PC-9 (cell line): ENCODE results near the gene YWHAG. TPM values are rescaled to one million over a fixed set of nuclear protein-coding genes. Genes with fewer than 3 reads are reported as not detected.
A peak's percentile ranks its signal among the peaks of the same experiment; 100 is the strongest.

Source experiments
- BruUV-seq: library from RNA; stranded (reverse); fragments of 400-500 nt; replicated peaks from 2 replicates; lab custom pipeline; 2021; lab: Mats Ljungman, UMichigan
- CTCF ChIA-PET: fragments of 300-600 bp; sonication (Branson Sonifier 250); formaldehyde crosslinking; loops from one replicate; lab custom pipeline; 2022; ENCODE audit warnings: antibody characterized with exemption; lab: Charles Lee
- POLR2A ChIA-PET: fragments of 300-600 bp; sonication (Branson Sonifier 250); formaldehyde crosslinking; loops from one replicate; lab custom pipeline; 2022; ENCODE audit warnings: antibody characterized with exemption; ENCODE audit not compliant: unreplicated experiment; lab: Charles Lee
- DNase-seq, 2 experiments: peaks; one replicate each; pipeline versions ENCODE4 v3.0.0 to v3.0.0-alpha.2; 2015 to 2022; ENCODE audit warnings: mixed read lengths in 1 of 2
- H2AFZ ChIP-seq: fragments of 200-600 bp; sonication (generic); 2 replicates; pipeline ENCODE4 v1.8.1; 2017; ENCODE audit warnings: antibody characterized with exemption
- H3F3A ChIP-seq: fragments of 200-600 bp; sonication (generic); 2 replicates; pipeline ENCODE4 v1.8.1; 2017; ENCODE audit warnings: antibody characterized with exemption, mild to moderate bottlenecking, low read depth; ENCODE audit not compliant: insufficient read depth
- H3K27ac ChIP-seq: fragments of 200-600 bp; sonication (generic); 2 replicates; pipeline ENCODE4 v1.6.1; 2016; ENCODE audit warnings: mixed run types
- H3K27me3 ChIP-seq: fragments of 200-600 bp; sonication (generic); 2 replicates; pipeline ENCODE4 v1.6.1; 2016; ENCODE audit warnings: low read depth, mixed run types; ENCODE audit not compliant: insufficient read depth
- H3K36me3 ChIP-seq: fragments of 200-600 bp; sonication (generic); 2 replicates; pipeline ENCODE4 v1.6.1; 2016; ENCODE audit warnings: low read depth, mixed run types
- H3K4me1 ChIP-seq: fragments of 200-600 bp; sonication (generic); replicated peaks from 2 replicates; pipeline ENCODE4 v1.6.1; 2016; ENCODE audit warnings: mixed run types; ENCODE audit not compliant: insufficient read depth
- H3K4me2 ChIP-seq: fragments of 200-600 bp; sonication (generic); 2 replicates; pipeline ENCODE4 v1.6.1; 2017; ENCODE audit warnings: mixed run types
- H3K4me3 ChIP-seq: fragments of 200-600 bp; sonication (generic); 2 replicates; pipeline ENCODE4 v1.6.1; 2016; ENCODE audit warnings: mixed run types
- H3K79me2 ChIP-seq: fragments of 200-600 bp; sonication (generic); 2 replicates; pipeline ENCODE4 v1.6.1; 2017; ENCODE audit warnings: low read depth, mixed run types
- H3K9me2 ChIP-seq: fragments of 200-600 bp; sonication (generic); 2 replicates; pipeline ENCODE4 v1.8.1; 2017; ENCODE audit warnings: mild to moderate bottlenecking; ENCODE audit not compliant: insufficient read depth
- H3K9me3 ChIP-seq: fragments of 200-600 bp; sonication (generic); 2 replicates; pipeline ENCODE4 v1.8.1; 2016; ENCODE audit warnings: low read depth; ENCODE audit not compliant: insufficient read depth
- H4K20me1 ChIP-seq: fragments of 200-600 bp; sonication (generic); 2 replicates; pipeline ENCODE4 v1.8.1; 2017; ENCODE audit not compliant: insufficient read depth
- EZH2 ChIP-seq: fragments of 200-600 bp; sonication (generic); IDR thresholded peaks from 2 replicates; pipeline ENCODE4 v1.8.0; 2017; ENCODE audit warnings: antibody characterized with exemption, low read depth
- intact Hi-C: fragments of 100-400 bp; cut with micrococcal nuclease; formaldehyde crosslinking; loops from one replicate; pipeline ENCODE4 v1.10.0; 2022; ENCODE audit not compliant: unreplicated experiment
- total RNA-seq: library from RNA; stranded (reverse); gene quantifications from 2 replicates; pipeline ENCODE4 v1.2.3, GENCODE V29; 2021
- TF ChIP-seq, protein P1 (sequence below): fragments of 200-600 bp; sonication (generic); conservative IDR thresholded peaks from 2 replicates; pipeline ENCODE4 v1.6.1; 2017; ENCODE audit warnings: mixed run types, antibody characterized with exemption, mild to moderate bottlenecking, moderate library complexity

Gene YWHAG
- total RNA-seq, 1 experiment from 2014 or later, result 250 TPM

DNA sequence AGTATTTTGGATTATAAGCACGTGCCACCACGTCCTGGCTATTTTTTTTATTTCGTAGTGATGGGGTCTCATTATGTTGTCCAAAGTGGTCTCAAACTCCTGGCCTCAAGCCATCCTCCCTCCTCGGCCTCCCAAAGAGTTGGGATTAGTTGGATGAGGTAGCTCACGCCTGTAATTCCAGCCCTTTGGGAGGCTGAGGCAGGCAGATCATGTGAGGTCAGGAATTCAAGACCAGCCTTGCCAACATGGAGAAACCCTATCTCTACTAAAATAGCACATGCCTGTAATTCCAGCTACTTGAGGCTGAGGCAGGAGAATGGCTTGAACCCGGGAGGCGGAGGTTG is 21.8 kb upstream of the YWHAG start:
- CTCF ChIA-PET, result interaction anchor here (0.6 kb wide), 1 partner anchor 53 kb away, joined by 6 read pairs; no protein-coding TSS in a partner anchor
- intact Hi-C loops, result no loop called here
- TSS peak; percentile 89 for BruUV-seq
- no peaks in the 10 kb centered on the region for H3K79me2 ChIP-seq
- no peaks in the 10 kb centered on the region for H3K9me2 ChIP-seq
- H3K4me2 ChIP-seq, result peak overlapping the region; percentile 88; the same call in 1 of the 2 replicates
- peaks cover 41% of the 10 kb centered on the region for H3F3A ChIP-seq
- H3K4me3 ChIP-seq, result peak overlapping the region; percentile 34; the same call in 1 of the 2 replicates
- no peaks in the 10 kb centered on the region for H3K36me3 ChIP-seq
- no peak for DNase-seq
- no peaks in the 10 kb centered on the region for H3K27me3 ChIP-seq
- no peaks in the 10 kb centered on the region for H3K9me3 ChIP-seq
- peaks cover 26% of the 10 kb centered on the region for H3K4me1 ChIP-seq
- peak overlapping the region; percentile 96 for H3K27ac ChIP-seq
- POLR2A ChIA-PET, result no interaction called here
- H2AFZ ChIP-seq, result peak overlapping the region; percentile 93
- TF ChIP-seq, protein P1, sequence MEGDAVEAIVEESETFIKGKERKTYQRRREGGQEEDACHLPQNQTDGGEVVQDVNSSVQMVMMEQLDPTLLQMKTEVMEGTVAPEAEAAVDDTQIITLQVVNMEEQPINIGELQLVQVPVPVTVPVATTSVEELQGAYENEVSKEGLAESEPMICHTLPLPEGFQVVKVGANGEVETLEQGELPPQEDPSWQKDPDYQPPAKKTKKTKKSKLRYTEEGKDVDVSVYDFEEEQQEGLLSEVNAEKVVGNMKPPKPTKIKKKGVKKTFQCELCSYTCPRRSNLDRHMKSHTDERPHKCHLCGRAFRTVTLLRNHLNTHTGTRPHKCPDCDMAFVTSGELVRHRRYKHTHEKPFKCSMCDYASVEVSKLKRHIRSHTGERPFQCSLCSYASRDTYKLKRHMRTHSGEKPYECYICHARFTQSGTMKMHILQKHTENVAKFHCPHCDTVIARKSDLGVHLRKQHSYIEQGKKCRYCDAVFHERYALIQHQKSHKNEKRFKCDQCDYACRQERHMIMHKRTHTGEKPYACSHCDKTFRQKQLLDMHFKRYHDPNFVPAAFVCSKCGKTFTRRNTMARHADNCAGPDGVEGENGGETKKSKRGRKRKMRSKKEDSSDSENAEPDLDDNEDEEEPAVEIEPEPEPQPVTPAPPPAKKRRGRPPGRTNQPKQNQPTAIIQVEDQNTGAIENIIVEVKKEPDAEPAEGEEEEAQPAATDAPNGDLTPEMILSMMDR, result no peak
- TF ChIP-seq EZH2, result no peak
- H4K20me1 ChIP-seq, result no peaks in the 10 kb centered on the region

DNA sequence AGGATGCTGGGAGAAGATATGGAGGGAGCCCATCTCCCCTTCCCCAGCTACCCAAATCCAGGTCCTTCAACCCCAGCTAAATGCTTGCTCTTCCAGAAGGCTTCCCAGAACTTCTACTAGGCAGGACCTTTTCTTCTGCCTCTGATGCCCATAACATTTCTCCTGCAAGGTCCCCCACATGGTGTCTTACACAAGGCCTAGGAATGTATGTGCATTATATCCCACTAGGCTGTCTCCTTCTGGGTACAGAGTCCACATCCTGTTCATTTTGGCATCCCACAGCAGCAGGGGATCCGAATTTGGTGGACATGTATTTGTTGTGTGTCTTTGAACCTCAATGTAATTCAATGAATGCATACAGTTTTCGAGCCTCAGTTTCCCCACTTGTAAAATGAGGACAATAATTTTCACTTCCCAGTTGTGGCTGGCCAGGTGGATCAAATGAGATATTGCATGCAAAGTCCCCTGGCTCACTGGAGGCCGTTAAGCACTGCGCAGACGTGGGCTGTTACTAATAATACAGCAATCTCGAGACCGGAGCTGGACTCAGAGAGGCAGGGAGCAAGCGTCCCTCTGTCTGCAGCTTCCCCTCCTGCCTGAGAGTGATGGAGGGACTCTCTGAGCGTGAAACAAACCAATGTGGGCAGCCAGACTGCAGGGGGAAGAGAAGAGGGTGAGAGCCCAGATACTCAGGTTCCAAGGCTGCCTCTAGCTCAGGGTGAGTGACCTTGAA is 18.6 kb upstream of the YWHAG start:
- TF ChIP-seq, protein P1, result no peak
- no peak for TF ChIP-seq EZH2
- H3K4me1 ChIP-seq, result peaks cover 42% of the 10 kb centered on the region
- POLR2A ChIA-PET, result interaction anchor here (0.5 kb wide), 1 partner anchor 13 kb away, joined by 3 read pairs; no protein-coding TSS in a partner anchor
- H3F3A ChIP-seq, result peaks cover 49% of the 10 kb centered on the region
- H3K9me3 ChIP-seq, result no peaks in the 10 kb centered on the region
- no peaks in the 10 kb centered on the region for H3K27me3 ChIP-seq
- no peak overlapping the region for H2AFZ ChIP-seq
- no peaks in the 10 kb centered on the region for H3K9me2 ChIP-seq
- no peaks in the 10 kb centered on the region for H4K20me1 ChIP-seq
- no peak for DNase-seq
- intact Hi-C loops, result no loop called here
- no peak overlapping the region for H3K4me3 ChIP-seq
- no TSS peak for BruUV-seq
- H3K79me2 ChIP-seq, result no peaks in the 10 kb centered on the region
- no peak overlapping the region for H3K27ac ChIP-seq
- H3K36me3 ChIP-seq, result no peaks in the 10 kb centered on the region
- CTCF ChIA-PET, result no interaction called here
- no peak overlapping the region for H3K4me2 ChIP-seq

- peaks cover 45% of the 10 kb centered on the region for H3K4me1 ChIP-seq
- no peak overlapping the region for H3K4me2 ChIP-seq
- H3K27me3 ChIP-seq, result no peaks in the 10 kb centered on the region
- TF ChIP-seq, protein P1, result no peak
- TF ChIP-seq EZH2, result no peak
- H4K20me1 ChIP-seq, result no peaks in the 10 kb centered on the region
- peaks cover 41% of the 10 kb centered on the region for H3F3A ChIP-seq
- H2AFZ ChIP-seq, result no peak overlapping the region
- no peaks in the 10 kb centered on the region for H3K9me2 ChIP-seq
- POLR2A ChIA-PET, result interaction anchor here (0.6 kb wide), 1 partner anchor 57 kb away, joined by 3 read pairs; no protein-coding TSS in a partner anchor
- DNase-seq, result no peak
- no peaks in the 10 kb centered on the region for H3K79me2 ChIP-seq
- CTCF ChIA-PET, result no interaction called here
- intact Hi-C loops, result no loop called here
- no TSS peak for BruUV-seq
- H3K9me3 ChIP-seq, result no peaks in the 10 kb centered on the region
- no peak overlapping the region for H3K4me3 ChIP-seq
- no peak overlapping the region for H3K27ac ChIP-seq
- no peaks in the 10 kb centered on the region for H3K36me3 ChIP-seq
Measured at GRCh38 chr7:76375251-76375650, 16.5 kb upstream of the YWHAG start.
